Stimulated activated CD8-positive, alpha-beta memory T cell treated with anti-CD3 and anti-CD28 coated beads, Interleukin-15, amount 100 ng/mL, for 1 hour (primary cell): ENCODE measurements around the gene ZNF25.
"Not testable (repeated sequence)": the region's sequence is repeated elsewhere in the genome, so short reads cannot be mapped to it uniquely, and the experiment has no call there.

Experiments used
- DNase-seq: peaks from one replicate; pipeline ENCODE4 v3.0.0-alpha.2; 2020; ENCODE audit warnings: low read depth

The ZNF25 gene

DNA sequence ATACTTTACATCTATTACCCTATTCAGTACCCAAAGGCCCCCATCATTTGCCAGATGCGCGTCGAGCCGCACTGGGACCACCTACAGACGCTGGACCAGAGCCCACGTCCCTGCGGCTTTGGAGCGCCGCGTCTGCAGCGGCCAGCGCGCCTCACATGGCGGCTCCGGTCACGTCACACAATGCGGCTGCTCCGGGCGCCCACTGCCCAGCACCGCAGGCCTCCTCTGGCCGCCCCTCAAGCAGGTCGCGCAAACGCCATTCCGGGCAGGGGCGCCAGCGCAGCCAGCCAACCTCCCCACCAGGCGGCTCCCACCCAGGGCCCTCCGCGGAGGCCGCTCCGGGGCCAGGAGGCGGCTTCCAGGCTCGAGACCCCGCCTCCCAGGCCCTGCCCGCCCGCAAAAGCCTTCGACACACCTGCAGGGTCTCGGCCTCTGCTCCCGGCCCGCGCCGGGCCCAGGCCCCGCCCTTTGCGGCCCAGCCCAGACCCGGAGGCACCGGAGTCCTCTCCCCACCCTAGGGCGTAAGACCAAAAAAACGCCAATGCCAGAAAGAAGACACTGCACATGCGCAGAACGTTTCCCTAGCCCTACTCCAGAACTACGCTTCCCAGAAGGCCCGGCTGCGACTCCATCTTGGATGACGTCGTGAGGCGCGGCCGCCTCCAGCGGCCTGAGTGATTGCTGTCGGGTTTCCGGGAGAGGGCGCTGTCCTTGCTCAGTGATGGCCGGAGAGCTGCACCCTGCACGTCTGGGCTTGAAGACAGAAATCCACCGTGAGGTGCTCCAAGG lies at the start of gene ZNF25:
Gene ZNF25, minus strand, starts transcription at position 557 of the 789 bp plus-strand sequence. CDS start 4,925 bp downstream, outside the sequence.
- peak; percentile 98 for DNase-seq

DNA sequence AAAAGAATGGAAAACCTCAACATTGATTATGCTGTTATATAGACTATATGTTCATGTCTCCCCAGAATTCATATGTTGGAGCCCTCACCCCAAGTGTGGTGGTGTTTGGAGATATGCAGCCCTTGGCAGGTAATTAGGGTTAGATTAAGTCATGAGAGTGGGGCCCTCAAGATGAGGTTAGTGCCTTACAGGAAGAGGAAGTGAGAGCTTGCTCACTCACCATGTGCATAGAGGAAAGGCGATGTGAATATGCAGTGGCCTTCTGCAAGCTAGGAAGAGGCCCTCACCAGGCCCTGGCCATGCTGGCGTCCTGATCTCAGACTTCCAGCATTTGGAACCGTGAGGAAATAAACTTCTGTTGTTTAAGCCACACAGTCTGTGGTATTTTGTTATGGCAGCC lies 48.8 kb upstream of the ZNF25 start:
- no peak for DNase-seq

DNA sequence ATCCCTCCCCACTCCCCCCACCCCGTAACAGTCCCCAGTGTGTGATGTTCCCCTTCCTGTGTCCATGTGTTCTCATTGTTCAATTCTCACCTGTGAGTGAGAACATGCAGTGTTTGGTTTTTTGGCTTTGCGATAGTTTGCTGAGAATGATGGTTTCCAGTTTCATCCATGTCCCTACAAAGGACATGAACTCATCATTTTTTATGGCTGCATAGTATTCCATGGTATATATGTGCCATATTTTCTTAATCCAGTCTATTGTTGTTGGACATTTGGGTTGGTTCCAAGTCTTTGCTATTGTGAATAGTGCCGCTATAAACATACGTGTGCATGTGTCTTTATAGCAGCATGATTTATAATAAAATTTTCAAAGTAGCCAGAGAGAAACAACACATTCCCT lies 42.7 kb upstream of the ZNF25 start:
- not testable (repeated sequence) for DNase-seq

DNA sequence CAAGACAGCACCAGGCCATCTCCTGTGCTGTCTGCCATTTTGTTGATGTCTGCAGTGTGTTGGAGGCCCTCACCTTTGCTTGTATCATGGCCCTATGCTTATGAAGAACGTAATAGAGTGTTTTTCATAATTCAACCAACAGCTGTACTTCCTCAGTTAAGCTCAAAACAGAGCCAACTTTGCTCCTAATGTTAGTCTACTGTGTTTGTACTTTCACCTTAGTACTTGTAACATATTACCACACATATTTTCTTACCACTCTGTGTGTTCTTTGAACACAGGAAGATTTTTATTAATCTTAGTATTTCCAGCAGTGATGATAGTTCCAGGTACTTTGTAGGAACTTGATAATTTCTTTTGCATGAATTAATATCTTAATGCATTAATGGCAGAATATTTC lies 39.9 kb upstream of the ZNF25 start:
- no peak for DNase-seq

DNA sequence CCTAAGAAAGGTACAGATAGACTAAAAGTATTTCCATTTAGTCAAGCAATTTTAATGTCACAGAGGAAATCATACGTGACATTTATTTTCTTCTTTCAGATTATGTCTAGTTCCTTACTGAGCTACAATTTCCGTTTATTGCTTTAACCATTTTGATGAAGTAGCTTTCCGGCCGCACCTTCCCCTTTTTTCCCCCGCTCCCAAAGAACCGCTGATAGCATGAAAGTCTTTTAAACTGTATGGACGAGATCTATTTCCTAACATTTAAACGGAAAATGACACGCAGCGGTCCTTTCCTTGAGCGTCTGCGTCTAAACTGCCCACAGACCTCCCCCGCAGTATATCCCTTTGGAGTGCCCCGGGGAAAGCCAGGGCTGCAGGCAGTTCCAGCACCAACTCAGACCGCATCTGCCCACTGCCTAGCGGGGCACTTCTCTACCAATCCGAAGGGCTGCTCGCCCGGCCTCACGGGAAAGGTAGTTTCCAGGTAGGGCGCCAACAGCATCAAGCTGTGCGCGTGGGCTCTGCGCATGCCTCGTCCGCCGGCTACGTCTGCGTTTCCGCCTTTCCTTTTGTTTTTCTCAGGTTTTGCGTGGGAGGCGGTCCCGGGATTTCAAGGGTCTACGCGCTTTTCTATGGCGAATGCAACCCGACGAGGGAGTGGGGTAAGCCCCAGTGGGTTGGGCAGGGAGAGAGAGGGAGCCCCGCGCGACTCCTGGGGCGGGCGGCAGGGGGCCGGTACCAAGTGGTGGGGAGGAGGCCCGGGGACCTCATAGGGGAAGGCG lies 33.9 kb upstream of the ZNF25 start, which contains the start of gene ZNF33A:
Gene ZNF33A, plus strand, starts transcription at position 557 of the 785 bp plus-strand sequence. CDS start 1,667 bp downstream, outside the sequence.
- peak; percentile 83 for DNase-seq

DNA sequence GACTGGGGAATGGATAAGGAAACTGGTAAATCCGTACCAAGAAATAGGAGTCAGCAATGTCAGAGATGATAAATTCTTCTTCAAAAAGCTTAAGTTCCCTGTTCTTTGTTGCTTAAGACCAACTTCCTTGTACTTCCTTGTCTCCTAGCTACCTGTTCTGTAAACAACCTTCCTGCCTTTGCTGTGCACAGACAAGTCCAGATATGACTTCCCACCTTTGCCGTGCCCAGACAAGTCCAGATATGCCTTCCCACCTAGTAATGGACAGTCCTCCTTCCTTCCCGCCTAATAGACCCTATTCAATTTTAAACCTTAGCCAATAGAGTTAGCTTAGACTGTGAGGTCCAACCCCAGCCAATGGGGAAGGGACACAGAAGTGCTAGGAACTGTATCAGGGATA lies 31.5 kb upstream of the ZNF25 start:
- DNase-seq = no peak

DNA sequence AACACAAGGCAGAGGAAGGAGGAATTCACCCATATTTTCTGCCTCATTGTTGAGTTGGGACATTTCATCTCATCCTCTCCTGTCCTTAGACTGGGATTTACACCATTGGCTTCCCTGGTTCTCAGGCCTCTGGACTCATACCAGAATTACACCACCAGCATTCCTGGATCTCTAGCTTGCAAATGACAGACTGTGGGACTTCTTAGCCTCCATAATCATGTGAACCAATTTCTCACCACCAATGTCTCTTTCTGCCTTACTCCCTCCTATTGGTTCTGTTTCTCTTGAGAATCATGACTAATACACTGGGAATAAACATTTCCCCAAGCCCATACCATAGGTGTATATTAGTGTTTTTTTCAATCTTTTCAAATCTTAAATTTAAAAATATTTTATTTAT lies 31.1 kb upstream of the ZNF25 start:
- no peak for DNase-seq

DNA sequence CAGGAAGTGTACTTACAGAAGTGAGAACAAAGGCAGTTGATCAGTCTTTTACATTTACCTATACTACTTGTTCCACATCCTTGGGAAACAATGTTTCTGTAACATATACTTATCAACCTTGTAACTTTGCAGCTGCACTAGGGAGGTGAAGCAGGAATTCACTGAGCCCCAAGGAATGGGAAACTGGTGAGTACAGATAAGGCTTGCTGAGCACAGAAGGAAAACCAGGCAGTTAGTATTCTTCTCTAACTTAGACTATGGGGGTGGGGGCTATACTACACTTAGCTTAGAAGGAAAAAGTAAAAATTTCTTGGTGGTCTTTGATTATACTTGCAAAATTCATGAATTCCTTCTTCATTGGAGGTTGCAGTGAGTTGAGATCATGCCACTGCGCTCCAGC lies 27.1 kb upstream of the ZNF25 start:
- no peak for DNase-seq

DNA sequence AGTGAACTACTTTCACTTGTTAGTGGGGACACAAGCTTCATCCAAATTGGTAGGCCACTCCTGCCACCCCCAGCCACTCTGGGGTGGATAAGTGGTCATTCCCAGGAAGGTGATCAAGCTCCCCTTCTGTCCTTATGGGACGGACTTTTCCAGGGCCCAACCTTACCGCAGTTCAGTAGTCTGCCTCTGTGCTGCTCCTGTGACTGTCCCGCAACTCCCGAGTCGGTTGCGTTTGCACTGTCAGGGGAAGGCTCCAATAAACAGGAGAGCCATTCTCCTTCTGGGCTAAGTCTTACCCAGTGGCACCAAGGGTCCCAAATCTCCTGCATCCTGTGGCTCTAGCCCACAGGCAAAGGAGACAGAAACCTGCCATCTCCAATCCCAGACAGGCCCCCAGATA lies 26.6 kb upstream of the ZNF25 start:
- no peak for DNase-seq

DNA sequence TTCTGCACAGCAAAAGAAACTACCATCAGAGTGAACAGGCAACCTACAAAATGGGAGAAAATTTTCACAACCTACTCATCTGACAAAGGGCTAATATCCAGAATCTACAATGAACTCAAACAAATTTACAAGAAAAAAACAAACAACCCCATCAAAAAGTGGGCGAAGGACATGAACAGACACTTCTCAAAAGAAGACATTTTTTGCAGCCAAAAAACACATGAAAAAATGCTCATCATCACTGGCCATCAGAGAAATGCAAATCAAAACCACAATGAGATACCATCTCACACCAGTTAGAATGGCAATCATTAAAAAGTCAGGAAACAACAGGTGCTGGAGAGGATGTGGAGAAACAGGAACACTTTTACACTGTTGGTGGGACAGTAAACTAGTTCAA lies 24.0 kb upstream of the ZNF25 start:
- DNase-seq = not testable (repeated sequence)

DNA sequence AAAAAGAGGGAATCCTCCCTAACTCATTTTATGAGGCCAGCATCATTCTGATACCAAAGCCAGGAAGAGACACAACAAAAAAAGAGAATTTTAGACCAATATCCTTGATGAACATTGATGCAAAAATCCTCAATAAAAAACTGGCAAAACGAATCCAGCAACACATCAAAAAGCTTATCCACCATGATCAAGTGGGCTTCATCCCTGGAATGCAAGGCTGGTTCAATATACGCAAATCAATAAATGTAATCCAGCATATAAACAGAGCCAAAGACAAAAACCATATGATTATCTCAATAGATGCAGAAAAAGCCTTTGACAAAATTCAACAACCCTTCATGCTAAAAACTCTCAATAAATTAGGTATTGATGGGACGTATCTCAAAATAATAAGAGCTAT lies 22.5 kb upstream of the ZNF25 start:
- DNase-seq = not testable (repeated sequence)

DNA sequence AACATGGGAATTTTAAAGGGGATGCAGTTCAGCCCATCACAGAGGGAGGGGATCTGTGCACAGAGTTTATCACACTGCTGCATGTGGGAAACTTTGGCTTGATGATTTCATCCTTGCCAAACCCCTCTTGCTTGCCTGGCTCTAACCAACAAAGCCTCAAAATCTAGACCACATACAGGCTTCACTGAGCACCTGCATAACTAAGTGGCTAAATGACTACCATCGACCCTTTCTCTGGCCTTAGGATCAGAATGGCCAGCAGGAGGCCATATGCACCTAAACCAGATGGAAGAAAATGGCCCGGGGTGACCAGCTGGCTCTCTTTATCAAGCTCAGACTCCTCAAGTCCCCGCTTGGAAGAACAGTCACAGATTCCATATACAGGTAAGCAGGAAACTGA lies 15.6 kb upstream of the ZNF25 start:
- no peak for DNase-seq

DNA sequence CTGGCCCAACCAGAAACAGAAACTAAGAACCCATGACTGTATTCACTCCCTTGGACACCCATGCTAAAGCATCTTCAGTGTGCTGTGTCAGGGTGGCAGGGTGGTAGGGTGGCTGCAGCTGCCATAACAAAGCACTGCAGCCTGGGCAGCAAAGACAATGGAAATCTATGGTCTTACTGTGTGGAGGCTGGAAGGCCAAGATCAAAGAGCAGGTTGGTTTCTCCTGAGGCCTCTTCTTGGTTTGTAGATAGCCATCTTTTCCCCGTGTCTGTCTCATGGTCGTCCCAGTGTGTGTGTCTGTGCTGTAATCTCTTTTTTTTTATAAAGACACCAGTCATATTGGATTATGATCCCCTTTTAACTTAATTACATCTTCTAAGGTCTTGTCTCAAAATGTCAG lies 15.2 kb upstream of the ZNF25 start:
- DNase-seq = no peak

DNA sequence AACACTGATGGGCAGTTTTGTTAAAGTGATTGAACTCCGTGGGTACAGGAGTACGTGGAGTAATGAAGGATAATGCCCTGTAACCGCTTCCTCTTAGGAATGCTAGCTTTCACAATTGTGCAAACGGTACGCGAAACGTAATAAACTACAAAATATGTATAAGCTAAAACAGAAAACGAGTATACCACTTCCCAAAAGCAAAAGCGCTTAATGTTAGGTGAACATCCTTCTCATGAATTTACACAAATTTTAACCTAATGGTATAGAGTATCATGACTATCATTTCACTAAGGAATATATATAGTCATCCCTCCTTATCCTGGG lies 395 bp upstream of the ZNF25 start:
- DNase-seq = no peak

DNA sequence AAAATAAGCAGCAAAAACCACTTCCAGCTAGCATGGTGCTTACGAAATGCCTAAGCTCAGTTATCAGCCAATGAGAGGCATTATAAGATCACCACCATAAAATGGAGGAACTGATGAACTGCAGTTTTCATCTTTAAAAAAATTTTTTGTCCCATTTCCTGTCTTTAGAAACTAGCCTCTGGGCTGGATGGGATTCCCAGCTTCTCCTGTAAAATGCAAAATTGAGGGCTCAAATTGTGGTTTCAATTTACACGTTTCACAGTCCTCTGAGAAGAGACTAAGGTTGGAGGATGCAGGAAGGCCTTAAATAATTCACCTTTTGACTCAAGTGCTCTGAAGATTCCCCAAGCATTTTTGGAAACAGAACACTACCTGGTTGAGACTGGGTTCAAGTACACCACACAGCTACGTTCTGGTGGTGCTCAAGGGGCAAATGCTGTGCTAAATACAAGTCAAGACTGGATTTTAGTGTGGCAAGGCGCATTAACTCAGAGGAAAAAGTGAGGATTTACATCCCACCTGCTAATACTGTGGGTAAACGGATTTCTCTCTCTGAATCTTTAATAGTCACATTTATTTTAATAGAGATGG lies 951 bp downstream of the ZNF25 start:
- no peak for DNase-seq

DNA sequence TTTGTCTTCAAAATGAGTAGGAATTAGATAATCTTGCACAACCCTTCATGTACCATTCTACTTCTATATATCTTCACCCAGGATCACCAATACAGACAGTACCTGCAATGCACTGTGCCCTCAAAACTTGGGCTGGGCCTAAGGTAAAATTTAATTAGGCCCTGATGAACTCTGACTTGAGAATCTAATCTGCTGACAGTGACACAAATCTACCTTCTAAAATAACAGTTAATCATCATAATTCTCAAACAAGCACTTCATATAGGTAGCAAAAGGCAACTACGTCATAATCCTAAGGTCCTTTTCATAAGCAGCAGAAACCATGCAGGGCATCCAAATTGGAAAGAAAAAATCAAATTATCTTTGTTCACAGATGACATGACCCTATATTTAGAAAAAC lies 4.1 kb downstream of the ZNF25 start:
- no peak for DNase-seq

DNA sequence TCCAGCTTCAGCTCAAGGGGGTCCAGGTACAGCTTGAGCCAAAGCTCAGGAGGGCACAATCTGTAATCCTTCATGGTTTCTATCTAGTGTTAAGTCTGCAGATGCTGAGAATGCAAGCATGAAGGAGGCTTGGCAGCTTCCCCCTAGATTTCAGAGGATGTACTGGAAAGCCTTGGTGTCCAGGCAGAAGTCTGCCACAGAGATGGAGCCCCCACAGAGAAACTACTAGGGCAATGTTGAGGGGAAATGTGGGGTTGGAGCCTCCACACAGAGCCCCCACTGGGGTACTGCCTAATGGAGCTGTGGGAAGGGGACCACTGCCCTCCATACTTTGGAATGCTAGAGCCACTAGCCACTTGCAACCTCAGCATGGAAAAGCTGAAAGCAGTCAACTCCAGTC lies 11.4 kb downstream of the ZNF25 start:
- DNase-seq = no peak

DNA sequence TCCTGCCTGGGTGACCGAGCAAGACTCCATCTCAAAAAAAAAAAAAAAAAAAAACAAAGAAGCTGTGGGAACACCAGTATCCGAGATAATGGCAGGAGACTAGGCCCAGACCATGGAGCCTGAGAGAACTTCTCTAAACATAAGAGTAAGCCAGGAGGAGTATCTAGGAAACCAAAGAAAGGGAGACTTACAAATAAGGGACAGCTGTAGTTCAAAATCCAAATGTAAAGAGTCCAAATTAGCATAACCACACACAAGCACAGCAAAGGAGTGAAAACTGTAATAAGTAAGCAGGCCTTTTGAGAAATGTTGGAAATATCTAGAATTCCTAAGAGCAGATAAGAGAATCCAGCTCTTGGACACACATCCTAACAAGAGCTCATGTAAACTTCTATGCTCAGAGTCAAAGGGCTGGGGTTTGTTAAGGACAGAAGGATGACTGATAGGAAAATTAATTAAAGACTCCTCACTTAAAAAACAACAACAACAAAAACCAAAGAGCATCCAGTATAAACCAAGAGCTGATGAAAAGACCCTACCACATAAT lies 15.8 kb downstream of the ZNF25 start:
- DNase-seq = no peak

DNA sequence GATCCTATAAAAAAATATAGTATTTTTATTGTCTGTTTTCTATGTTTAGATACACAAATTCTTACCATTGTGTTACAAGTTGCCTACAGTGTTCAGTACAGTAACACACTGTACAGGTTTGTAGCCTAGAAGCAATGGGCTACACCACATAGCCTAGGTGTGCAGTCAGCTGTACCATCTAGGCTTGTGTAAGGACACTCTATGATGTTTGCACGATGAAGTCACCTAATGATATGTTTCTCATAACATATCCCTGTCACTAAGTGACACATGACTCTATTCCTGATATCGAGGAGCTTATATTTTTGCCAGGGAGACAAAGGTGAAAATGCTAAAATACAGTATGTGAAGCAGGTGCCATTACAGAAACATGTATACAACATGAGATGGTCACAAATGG lies 18.6 kb downstream of the ZNF25 start:
- DNase-seq = no peak

DNA sequence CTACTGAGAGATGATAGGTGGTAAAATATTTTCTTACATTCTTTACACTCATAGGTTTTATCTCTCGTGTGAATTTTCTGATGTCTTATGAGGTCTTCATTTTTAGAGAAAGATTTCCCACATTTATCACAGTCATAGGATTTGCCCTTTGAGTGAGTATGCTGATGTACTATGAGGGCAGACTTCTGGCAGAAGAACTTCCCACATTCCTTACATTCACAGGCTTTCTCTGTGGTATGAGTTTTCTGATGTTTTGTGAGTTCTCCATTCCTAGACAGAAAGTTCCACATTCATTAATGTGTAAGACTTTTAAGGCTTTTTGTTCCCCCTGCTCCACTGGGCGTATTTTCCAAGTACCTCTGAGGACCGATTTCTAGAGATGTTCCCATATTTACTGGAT lies 23.5 kb downstream of the ZNF25 start:
- DNase-seq = no peak

DNA sequence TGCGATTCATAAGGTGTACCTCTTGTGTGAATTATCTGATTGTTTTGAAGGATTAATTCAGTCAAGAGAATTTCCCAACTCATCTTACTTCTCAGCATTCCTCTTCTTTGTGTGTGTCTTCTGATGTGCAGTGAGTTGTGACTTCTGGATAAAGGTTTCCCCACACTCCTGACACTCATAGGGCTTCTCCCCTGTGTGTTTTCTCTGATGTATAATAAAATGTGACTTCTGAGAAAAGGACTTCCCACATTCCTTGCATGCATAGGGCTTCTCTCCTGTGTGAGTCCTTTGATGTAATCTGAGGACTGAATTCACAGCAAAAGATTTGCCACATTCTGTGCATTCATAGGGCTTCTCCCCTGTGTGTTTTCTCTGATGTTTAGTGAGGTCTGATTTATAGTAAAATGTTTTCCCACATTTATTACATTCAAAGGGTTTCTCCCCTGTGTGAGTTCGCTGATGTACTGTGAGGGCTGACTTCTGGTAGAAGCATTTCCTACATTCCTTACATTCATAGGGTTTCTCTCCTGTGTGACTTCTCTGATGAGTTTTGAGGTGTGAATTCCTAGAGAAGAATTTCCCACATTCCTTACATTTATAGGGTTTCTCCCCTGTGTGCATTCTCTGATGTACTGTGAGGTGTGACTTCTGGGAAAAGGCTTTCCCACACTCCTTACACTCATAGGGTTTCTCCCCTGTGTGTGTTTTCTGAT lies 24.2 kb downstream of the ZNF25 start:
- DNase-seq = no peak

DNA sequence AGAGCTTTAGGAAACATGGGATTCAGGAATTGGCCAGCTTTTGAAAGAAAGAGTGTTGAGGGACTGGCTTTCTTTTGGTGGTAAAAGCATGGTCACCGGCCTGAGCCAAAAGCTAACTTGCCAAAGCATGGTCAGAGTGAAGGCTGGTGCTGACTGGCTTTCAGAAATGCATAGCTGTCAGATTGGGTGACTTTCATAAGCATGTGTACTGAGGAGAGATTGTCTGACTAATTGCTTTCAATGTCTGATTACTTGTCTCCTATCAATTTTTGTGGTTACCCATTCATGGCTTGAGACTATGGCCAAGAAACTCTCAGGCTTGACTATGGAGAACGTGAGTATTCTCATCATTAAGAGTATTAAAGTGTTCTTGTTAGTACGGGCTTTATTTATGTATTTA lies 28.2 kb downstream of the ZNF25 start:
- DNase-seq = no peak
